Mononuclear cell (primary cell): ENCODE measurements around the gene ZNF112. TPM values are rescaled to one million over a fixed set of nuclear protein-coding genes. Genes with fewer than 3 reads are reported as not detected.
A peak's percentile ranks its signal among the peaks of the same experiment; 100 is the strongest.
"Not testable (repeated sequence)": the region's sequence is repeated elsewhere in the genome, so short reads cannot be mapped to it uniquely, and the experiment has no call there.

Experiments used
- H3K27me3 ChIP-seq: 2 replicates; pipeline ENCODE4 v1.6.0; 2011; ENCODE audit warnings: low read length, control low read depth; ENCODE audit not compliant: insufficient read depth
- H3K4me1 ChIP-seq: 2 replicates; pipeline ENCODE4 v1.5.1; 2011; ENCODE audit warnings: mild to moderate bottlenecking, low read length, control low read depth; ENCODE audit not compliant: insufficient read depth
- H3K4me3 ChIP-seq: 2 replicates; pipeline ENCODE4 v1.5.1; 2011; ENCODE audit warnings: mild to moderate bottlenecking, low read length, moderate library complexity
- H3K9me3 ChIP-seq: 2 replicates; pipeline ENCODE4 v1.5.1; 2011; ENCODE audit warnings: low read depth, mild to moderate bottlenecking, control low read depth, low read length
- total RNA-seq: library from RNA; depleted of rRNA; stranded (reverse); fragments of >200 nt; gene quantifications from one replicate; pipeline ENCODE4 v1.2.3, GENCODE V29; 2012

Gene ZNF112
- under 0.01 TPM for total RNA-seq

DNA sequence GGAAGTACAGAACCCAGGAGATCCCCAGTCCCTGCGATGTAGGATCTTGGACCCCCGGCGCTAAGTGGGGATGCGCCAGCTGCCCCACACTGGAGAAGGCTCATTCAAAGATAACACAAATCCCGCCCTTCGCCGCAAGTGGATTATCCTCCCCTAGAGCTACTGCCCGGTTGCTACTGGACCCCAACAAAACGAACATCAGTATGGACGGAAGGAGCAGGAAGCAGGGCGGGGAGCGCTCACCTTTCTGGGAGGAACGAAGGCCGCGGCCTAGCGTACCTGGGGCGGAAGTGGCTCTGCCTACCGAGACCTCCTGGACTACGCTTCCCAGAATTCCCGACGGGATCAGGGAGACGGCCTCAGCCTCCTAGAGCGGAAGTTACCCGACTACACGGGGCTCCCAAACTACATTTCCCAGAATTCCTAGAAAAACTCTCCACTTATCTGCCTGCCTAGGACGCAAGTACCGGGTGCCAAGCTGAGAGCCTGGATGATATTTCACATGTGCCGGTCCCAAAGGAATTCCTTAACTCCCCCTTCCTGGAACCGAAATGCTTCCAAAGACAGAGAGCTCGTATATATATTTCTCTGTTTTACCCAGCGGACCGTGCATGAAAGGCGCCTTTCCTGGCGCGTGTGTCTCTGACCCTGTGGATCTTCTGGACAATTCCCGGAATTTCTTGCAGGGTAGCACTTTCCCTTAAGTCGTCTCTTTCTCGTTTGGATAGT, at the start of gene ZNF112:
Gene ZNF112 (minus strand): TSS at position 298 of the 729 bp plus-strand sequence. CDS start 16,141 bp downstream, outside the sequence.
- Histone ChIP-seq H3K4me3 (peak within 1 kb of the TSS; percentile 42), H3K4me1 (peaks cover 5% of the 10 kb centered on the region), H3K9me3 (no peaks in the 10 kb centered on the region), H3K27me3 (no peaks in the 10 kb centered on the region)

DNA sequence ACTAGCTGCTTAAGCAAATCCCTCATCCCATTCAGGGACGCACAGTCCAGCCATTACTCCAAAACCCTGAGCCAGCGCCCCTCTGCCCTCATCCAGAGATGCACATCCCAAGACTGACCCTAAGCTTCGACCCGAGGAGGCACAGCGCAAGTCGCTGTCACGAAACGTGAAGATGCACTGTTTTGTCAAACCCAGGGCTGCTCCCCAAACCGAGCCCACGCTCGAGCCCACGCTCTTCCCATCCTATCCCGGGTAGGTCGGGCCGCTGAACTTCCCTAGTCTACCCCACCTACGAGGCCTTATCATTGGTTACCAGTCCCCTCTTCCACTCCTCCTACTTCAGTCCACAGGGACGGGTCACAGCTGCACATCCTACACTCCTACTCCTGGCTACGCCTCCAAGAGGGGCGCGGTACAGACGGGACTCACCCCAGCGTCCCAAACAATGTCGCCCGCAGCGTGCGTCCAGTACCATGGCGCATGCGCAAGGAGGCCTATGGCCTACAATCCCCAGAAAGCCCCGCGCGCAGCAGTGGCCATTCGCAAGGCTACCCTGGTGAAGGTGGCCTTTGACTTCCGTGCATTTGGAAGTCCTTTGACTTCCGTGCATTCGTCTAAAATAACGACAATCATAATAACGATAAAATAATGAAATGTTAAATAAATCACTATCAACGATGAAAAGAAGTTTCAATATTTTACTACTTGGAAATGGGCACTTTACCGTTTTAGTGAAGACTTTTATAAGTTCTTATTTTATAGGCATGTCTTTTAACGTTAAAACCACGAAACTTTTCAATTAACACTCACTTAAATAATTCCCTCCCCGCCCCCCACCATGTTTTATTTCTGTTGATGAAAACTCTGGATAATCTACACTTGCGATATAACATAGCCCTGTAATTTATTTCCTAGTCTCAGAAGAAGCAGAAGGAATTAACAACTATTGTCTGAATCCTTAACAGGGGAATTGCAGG, 44.9 kb upstream of the ZNF112 start, which contains the start of gene ZNF285:
Gene ZNF285 (minus strand): TSS at position 470 of the 977 bp plus-strand sequence. CDS start 4,395 bp downstream, outside the sequence.
- H3K4me1 ChIP-seq: peaks cover 8% of the 10 kb centered on the region
- H3K4me3 ChIP-seq: peak within 1 kb of the TSS; percentile 52
- peaks cover 2% of the 10 kb centered on the region for H3K27me3 ChIP-seq
- H3K9me3 ChIP-seq: peaks cover 16% of the 10 kb centered on the region

DNA sequence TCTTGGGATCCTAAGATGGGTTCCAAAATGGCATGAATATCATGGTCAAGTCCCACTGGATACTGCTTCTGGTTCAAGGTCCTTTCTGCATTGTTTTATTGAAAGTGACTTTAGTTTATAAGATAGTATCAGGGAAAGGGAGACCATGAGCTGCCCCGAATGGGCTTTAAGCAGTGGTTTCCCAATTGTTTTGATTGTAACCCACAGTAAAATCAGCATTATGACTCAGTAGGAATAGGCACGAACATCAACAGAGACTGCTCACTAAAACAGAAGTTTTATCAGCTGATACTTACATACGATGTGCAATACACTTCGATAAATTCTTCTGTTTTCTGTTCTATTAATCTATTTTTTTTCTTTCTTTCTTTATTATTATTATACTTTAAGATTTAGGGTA, 32.8 kb upstream of the ZNF112 start:
- not testable (repeated sequence) for H3K9me3 ChIP-seq, H3K4me3 ChIP-seq, H3K27me3 ChIP-seq, H3K4me1 ChIP-seq

DNA sequence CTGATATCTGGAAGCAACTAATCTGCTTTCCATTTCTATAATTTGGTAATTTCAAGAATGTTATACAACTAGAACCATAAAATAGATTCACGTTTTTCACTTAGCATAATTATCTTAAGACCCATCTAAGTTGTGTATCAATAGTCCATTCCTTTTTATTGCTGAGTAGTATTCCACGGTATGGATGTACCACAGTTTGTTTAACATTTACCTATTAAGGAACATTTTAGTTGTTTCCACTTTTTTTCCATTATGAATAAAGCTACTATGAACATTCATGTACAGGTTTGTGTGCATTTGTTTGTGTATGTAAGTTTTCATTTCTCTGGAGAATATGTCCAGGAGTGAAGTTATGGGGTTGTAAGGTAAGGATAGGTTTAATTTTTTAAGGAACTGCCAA, 18.3 kb upstream of the ZNF112 start:
- H3K4me1 ChIP-seq: no peaks in the 10 kb centered on the region
- no peaks in the 10 kb centered on the region for H3K27me3 ChIP-seq
- H3K4me3 ChIP-seq: no peak overlapping the region
- peaks cover 6% of the 10 kb centered on the region for H3K9me3 ChIP-seq

DNA sequence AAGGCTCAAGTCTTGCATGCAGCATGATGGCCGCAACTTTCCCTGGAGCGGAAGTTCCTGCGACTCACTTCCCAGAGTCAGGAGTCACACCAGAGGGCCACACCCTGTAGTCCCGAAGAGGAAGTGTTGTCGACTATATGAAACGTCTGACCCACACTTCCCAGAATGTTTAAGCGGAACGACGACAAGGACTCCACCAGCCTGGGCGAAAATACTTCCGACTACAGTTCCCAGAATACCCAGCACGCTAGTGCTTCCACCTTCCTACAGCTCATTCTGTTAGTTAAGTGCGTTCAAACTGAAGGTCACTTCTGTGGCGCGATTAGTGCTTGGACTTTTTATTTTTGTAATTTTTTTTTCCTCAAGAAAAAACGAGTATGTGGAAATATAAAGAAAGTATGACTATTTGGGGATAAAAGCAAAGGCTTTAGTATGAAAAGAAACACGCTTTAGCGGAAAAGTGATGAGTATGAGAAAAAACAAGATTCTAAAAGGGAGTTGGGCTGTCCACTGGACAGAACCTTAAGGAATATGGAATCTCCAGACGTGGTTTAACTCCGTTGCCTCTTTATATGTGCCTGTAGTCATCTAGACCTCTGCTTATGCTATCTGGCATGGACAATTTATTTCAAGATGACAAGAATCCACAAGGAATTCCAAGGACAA, 15.5 kb upstream of the ZNF112 start:
- no peak overlapping the region for H3K4me3 ChIP-seq
- H3K9me3 ChIP-seq: peaks cover 6% of the 10 kb centered on the region
- no peaks in the 10 kb centered on the region for H3K27me3 ChIP-seq
- H3K4me1 ChIP-seq: no peaks in the 10 kb centered on the region

DNA sequence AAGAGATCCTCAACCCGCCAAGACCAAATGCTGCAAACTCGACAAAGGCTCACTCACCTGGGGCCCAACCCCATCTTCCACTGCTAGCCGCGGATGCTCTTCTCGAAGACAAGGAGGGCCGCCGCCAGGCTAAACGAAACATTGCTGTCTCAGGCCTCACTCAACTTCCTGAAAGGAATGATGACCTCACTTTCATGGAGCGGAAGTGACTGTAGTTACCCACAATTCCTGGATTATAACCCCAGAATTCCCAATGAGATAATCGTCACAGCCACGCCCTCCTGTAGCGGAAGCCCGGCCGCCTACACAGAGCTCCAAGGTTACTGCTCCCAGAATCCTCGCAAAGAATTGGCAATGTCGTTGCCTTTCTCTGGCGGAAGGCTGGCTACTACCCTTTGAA, 10.5 kb upstream of the ZNF112 start:
- Histone ChIP-seq H3K27me3 (no peaks in the 10 kb centered on the region), H3K9me3 (no peaks in the 10 kb centered on the region), H3K4me3 (no peak overlapping the region), H3K4me1 (no peaks in the 10 kb centered on the region)

DNA sequence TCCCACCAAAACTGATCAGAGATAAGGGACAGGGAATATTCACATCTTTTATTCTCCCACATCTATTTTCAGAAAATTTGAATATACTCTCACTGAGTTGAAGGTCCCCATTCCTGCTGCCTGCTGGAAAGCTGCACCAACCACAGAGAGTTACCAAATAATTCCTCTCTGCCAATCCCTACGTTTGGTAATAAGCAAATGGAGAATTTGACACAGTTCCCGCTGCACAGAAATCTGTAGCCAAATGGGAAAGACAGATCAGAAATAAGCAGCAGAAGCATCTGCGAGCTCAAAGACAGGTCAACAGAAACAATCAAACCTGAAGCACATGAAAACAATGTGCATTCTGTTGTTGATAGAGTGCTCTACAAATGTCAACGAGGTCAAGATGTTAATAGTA, 9.9 kb downstream of the ZNF112 start:
- Histone ChIP-seq H3K27me3 (no peaks in the 10 kb centered on the region), H3K9me3 (peaks cover 28% of the 10 kb centered on the region), H3K4me3 (no peak overlapping the region), H3K4me1 (no peaks in the 10 kb centered on the region)

DNA sequence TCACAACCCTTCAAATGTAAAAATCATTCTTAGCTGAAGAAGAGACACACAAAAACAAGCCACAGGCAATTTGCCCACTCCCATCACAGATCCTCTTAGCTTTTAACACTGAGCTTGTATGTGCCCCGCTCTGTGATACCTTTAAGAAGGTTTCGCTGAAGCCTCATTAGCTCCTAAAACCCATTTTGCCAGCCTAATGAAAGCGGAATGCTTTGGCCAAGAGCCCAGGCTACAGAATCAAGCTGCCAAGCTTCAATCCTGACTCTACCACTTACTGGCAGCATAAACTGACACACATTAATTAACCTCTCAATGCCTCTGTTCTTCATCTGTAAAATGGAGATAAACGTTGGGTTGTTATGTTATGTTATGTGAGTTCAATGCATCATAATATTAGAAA, 10.5 kb downstream of the ZNF112 start:
- Histone ChIP-seq H3K27me3 (no peaks in the 10 kb centered on the region), H3K4me1 (no peaks in the 10 kb centered on the region), H3K4me3 (no peak overlapping the region), H3K9me3 (peaks cover 26% of the 10 kb centered on the region)

DNA sequence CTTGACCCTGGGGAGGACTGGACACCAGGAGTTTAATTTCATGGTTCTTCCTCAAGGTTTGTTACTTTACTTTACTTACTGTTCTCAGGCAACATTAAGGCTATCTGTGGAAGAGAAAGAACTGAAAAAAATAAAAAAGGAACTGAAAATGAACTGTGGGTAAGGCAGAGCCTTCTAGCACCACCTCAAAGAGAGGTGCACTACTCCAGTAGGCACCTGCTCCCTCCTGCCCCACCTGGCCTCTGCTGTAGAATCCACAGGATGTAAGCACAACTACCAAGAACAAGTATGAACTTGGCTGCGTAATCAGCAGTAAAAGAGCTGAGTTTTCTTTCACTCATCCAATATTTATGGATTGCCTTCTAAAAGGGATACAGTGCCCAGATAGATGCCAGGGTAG, 12.2 kb downstream of the ZNF112 start:
- H3K9me3 ChIP-seq: peaks cover 18% of the 10 kb centered on the region
- H3K27me3 ChIP-seq: no peaks in the 10 kb centered on the region
- no peak overlapping the region for H3K4me3 ChIP-seq
- H3K4me1 ChIP-seq: no peaks in the 10 kb centered on the region

DNA sequence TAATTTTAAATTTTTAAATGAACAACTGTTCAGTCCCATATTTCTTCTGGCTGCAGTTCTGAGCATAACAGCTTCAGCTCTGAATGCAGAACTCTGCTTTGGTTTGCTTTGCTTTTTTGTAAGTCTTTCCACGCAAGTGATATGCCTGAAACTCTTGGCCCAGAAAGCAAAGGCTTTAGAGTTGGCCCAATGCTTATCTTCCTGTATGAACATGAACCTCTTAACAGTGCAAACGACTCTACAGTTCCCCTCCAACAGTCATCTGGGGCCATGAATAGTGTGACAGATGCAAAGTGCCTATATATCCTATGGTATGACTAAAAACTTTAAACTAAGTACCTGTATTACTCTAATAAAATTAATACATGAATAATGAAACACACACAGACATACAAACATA, 14.7 kb downstream of the ZNF112 start:
- Histone ChIP-seq H3K4me1 (no peaks in the 10 kb centered on the region), H3K9me3 (no peaks in the 10 kb centered on the region), H3K4me3 (no peak overlapping the region), H3K27me3 (no peaks in the 10 kb centered on the region)

DNA sequence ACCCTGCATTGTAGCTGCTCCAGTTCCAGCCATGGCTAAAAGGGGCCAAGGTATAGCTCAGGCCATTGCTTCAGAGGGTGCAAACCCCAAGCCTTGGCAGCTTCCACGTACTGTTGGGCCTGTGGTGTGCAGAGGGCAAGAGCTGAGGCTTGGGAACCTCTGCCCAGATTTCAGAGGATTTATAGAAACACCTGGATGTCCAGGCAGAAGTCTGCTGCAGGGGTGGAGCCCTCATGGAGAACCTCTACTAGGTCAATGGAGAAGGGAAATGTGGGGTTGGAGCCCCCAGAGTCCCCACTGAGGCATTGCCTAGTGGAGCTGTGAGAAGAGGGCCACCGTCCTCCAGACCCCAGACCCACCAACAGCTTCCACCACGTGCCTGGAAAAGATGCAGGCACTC, 21.8 kb downstream of the ZNF112 start:
- H3K27me3 ChIP-seq, H3K4me1 ChIP-seq, H3K4me3 ChIP-seq: not testable (repeated sequence)
- H3K9me3 ChIP-seq: peaks cover 49% of the 10 kb centered on the region

DNA sequence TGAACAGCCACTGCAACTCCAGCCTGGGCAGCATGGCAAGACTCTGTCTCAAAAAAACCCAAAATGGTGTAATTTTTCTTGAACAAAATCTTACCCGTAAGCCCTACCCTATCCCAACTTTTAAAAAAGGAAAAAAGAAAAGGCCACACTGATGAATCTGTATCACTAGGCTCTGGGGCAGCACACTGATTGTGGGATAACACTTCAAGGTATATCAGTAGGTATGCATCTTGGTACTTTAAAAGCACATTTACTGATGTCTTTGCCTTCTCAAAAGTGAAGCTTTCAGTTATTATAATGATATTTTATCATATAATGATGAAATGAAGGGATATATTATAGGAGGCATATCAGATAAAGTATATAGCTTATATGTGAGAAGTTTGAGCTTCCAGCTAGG, 24.3 kb downstream of the ZNF112 start:
- H3K4me3 ChIP-seq: no peak overlapping the region
- H3K4me1 ChIP-seq: no peaks in the 10 kb centered on the region
- peaks cover 66% of the 10 kb centered on the region for H3K9me3 ChIP-seq
- H3K27me3 ChIP-seq: no peaks in the 10 kb centered on the region

DNA sequence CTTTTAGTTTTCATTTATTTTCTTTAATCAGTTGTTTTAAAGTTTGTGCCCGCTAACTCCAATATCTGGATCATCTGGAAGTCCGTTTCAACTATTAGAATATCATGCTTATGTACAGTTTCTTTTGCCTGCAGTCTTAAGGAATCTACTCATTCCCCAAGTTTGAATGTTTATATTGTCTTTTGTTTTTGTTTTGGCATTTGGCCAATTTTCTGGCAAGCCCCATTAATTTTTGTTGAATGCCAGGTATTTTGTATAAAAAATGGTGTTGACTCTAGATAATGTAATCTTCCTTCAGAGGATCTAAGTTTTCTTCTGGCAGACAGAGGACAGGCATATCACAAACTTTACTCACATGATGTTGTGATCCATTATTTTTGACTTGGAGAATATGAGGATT, 40.6 kb downstream of the ZNF112 start:
- H3K27me3 ChIP-seq: no peaks in the 10 kb centered on the region
- no peak overlapping the region for H3K4me3 ChIP-seq
- peaks cover 20% of the 10 kb centered on the region for H3K9me3 ChIP-seq
- no peaks in the 10 kb centered on the region for H3K4me1 ChIP-seq

DNA sequence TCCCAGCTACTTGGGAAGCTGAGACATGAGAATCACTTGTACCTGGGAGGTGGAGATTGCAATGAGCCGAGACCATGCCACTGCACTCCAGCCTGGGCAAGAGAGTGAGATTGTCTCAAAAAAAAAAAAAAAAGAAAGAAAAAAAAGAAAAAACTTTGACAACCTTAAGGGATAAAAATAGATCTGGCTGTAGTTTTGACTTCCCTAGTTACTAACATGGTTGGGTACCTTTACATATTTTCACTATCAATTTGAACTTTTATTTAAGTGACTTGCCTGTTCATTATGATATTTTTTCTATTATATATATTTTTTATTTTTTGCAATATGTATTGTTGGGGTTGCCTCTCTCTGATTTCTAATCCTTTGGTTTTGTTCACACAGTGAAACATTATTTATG, 43.2 kb downstream of the ZNF112 start:
- Histone ChIP-seq H3K4me1 (no peaks in the 10 kb centered on the region), H3K9me3 (no peaks in the 10 kb centered on the region), H3K27me3 (no peaks in the 10 kb centered on the region), H3K4me3 (no peak overlapping the region)

DNA sequence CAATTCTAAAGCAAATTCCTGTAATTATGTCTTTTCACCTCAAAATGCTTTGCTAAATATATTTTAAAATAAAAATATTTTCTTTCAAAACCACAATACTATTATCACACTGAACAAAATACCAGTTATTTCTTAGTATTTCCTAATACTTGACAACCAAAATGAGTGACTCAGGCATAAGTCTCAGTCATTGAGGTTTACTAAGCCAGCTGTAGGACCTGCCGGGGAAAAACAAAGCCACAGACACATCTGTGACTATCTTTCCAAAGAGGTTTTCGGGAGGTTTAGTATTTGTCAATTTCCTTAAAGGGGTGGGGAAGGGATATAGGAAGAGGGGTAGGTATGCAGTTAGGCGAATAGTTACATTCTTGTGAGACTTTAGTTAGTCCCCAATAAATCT, 48.5 kb downstream of the ZNF112 start:
- no peaks in the 10 kb centered on the region for H3K9me3 ChIP-seq
- H3K27me3 ChIP-seq: no peaks in the 10 kb centered on the region
- peaks cover 14% of the 10 kb centered on the region for H3K4me1 ChIP-seq
- H3K4me3 ChIP-seq: no peak overlapping the region
